C1 segment of cervical spinal cord (tissue), 14 donors: ENCODE data around the gene TROAP.

Source experiments
- DNase-seq, 14 donors: peaks; one replicate each; lab custom pipeline; 2025; lab: John Stamatoyannopoulos, UW

Gene TROAP

DNA sequence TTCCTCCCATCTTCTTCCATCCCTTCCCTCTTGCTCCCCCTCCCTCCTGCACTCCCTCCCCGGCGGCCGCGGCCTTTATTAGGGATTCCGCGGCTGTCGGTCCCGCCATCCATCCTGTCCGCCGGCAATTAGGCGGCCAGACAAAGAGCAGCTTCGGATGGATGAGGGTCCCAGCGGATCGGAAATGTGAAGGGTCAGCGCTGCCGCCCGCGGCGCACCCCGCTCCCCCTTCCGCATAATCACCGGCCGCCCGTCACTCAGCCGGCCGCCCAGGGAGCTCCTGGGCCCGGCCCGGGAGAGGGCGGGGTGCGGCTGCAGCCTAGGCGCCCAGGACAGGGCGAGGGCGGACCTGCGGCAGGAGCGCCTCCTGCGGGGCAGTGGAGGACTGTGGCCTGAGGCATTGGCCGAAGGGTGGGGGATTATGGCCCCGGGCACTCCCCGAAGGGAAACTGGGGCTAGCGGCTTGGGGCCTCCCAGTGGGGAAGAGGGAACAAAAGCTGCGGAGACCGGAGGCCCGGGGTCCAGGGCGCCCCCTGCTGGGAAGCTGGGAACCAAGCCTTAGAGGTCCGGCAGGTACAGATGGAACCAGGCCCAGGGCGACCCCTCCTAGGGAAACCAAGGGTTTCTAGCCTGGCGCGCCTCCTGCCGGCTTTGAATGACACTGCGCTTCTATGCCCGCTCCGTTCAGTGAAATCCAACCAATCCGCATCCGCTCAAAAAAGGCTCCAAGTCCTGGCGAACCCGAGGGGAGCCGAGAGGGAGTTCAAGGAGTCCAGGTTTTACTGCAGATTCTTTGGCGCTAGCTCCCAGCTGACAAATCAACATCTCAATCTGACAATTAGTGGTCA is 19.2 kb downstream of the TROAP start:
- peak in 11 of 14 donors; percentile 24 to 72 (median 50) for DNase-seq

DNA sequence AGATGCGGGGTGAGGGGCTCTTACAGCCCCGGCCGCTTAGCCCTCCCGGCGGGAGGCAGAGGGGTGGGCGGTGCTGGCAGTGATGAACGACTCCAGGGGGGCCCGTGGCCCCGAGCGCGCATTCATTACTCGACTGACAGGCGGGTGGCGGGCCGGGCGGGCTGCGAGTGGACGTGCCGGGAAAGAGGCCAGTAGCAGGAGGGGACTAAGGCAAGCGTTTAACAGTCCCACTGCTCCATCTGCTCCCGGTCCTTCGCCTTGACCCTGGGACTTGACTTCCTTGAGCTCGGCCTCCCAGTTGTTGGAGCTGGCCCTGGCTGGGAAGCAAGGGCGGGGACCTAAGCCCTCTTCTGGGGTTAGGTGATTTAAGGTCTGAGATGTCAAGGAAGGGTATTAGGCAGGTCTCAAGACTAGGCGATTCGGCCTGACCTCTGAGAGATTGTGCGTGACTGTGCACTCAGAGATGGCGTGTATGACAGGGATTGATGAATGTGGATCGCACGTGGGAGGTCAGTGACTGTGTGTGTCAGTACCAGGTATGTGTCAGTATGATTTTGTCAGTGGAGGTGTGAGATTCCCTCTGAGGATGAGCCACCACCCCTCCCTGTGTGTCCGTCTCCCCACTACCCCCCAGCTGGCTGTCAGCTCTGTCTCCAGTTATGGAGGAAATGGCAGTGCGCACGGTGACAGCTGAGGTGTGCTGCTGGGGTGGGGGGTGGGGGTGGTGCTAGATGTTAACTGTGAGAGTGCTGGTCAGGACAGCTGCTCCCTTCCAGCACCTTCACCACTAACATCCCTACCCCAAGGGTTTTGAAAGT is 20.1 kb downstream of the TROAP start:
- peak in 1 of 14 donors; percentile 43 for DNase-seq

DNA sequence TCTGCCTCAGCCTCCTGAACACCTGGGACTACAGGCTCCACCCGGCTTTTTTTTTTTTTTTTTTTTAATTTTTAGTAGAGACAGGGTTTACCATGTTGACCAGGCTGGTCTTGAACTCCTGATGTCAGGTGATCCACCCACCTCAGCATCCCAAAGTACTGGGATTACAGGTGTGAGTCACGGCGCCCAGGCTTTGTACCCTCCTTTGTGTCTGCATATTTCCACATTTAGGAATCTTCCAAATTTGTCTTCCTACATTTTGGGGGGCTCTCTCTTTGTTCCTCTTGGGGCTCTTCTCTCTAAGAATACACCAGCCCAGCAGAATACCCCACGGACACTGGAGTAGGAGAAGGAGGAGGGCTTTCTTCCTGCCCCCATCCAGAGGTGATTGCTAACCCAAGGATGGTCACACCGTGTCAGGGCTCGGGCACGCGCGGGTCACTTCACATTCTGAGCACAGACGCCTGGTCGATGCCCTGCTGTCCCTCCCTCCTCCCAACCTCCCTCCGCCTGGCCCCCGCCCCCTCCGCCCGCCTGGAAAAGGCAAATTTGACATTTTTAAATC is 21.5 kb downstream of the TROAP start:
- no peak for DNase-seq

- DNase-seq: peak in 2 of 14 donors; percentile 41 to 55
Observed at GRCh38 chr12:49345051-49345824, 22.2 kb downstream of the TROAP start.

DNA sequence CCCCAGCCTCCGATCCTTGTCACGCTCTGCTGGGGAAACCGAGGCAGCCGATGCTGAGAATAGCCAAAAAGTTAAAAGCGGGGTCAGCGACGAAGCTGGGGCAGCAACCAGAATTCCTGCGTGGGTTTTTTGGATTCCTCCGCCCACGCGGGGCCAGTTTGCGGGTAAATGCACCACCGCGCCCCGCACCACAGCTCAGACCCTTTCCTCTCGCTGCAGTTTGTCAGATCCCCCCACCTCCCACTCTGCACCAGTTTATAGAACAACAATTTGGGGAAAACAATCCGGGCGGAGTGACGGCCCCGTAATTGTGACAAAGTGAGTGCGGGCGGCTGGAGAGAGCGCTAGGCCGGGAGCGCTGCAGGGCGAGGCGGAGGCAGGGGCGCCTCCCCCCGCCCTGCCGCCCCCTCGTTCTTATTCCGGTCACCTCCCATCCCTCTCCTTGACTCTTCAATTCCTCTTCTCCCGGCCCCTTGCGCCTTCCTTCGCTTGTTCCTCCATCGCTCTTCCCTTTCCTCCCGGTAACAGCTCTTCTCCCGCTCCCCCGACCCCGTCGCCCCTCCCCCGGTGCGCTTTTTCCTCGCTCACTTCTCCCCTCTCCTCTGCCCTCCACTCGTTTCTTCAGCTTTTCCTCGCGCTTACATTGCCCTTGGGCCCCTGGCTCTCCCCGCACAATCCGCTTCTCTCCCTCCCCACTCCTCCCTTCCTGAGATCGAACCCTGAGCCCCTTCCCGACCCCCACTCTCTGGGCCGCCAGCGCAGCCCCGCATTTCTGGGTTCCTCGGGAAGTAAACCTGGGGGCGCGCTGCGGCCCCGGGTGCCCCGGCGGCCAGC is 23.0 kb downstream of the TROAP start:
- DNase-seq: no peak

GRCh38 chr12:49346659-49347310 is 23.7 kb downstream of the TROAP start, which contains the start of gene DNAJC22:
TSS of gene DNAJC22 (plus strand) at chr12:49346888. CDS start at chr12:49348873, 1,985 bp downstream.
- DNase-seq: no peak

- DNase-seq: peak in 13 of 14 donors; percentile 49 to 93 (median 82)
Observed at GRCh38 chr12:49347311-49348193, 24.5 kb downstream of the TROAP start.

DNA sequence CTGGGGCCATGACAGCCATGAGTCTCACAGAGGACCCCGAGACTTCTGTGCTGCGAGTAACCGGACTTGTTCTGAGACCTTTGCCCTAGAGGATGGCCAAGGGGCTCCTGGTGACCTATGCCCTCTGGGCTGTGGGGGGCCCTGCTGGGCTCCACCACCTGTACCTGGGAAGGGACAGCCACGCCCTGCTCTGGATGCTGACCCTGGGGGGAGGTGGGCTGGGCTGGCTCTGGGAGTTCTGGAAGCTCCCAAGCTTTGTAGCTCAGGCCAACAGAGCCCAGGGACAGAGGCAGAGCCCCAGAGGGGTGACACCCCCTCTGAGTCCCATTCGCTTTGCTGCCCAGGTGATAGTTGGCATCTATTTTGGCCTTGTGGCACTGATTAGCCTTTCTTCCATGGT is 25.7 kb downstream of the TROAP start:
- DNase-seq: no peak

DNA sequence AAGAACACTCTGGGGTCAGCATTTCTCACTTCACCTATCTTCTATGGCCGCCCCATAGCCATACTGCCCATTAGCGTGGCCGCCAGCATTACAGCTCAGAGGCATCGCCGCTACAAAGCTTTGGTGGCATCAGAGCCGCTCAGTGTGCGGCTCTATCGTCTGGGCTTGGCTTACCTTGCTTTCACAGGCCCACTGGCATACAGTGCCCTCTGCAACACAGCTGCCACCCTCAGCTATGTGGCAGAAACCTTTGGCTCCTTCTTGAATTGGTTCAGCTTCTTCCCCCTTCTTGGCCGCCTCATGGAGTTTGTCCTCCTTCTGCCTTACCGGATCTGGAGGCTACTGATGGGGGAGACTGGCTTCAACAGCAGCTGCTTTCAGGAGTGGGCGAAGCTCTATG is 26.2 kb downstream of the TROAP start:
- DNase-seq: no peak

DNA sequence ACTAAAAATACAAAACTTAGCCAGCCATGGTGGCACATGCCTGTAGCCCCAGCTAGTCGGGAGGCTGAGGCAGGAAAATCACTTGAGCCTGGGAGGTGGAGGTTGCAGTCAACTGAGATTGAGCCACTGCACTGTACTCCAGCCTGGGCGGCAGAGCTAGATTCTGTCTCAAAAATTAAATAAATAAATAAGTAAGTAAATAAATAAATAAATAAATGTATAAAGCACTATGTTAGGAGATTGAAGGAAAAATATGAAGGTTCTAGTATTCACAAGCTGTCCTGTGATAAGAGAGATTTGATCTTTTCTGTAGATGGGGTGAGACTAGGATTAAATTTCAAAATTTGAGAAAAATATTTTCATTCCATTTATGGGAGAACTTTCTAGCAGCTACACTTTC is 29.3 kb downstream of the TROAP start:
- DNase-seq: no peak

DNA sequence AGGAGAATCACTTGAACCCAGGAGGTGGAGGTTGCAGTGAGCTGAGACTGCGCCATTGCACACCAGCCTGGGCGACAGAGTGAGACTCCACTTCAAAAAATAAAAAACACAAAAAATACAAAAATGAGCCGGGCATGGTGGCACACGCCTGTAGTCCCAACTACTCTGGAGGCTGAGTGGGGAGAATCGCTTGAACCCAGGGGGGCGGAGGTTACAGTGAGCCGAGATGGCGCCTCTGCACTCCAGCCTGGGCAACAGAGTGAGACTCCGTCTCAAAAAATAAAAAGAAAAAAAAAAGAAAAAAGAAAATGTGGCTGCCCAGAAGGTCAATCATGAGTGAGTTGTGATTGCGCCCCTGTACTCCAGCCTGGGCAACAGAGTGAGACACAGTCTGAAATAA is 32.9 kb downstream of the TROAP start:
- DNase-seq: no peak

DNA sequence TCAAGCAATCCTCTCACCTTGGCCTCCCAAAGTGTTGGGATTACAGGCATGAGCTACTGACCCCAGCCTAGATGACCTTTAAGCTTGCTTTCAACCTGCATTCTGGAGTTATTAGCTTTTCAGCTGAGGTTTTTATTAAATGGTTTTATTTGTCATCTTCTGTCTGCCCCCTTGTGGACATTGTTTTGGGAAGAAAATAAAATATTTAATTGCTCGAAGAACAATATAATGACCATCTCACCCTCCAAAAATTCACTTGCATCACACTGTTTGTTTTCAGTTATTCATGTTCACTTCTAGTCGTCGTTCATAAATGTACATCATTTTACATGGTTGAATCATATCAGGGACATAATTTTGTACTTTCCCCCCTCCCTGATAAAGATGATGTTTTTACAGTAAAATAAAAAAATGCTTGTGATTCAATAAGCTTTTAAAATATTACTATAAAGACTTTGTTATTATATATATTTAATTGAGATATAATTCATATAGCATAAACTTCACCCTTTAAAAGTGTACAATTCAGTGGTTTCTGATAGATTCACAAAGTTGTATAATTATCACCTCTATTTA is 34.1 kb downstream of the TROAP start:
- DNase-seq: no peak

- peak in 5 of 14 donors; percentile 20 to 35 (median 28) for DNase-seq
Observed at GRCh38 chr12:49358483-49359141, 35.6 kb downstream of the TROAP start.

GRCh38 chr12:49359671-49360070 is 36.6 kb downstream of the TROAP start:
- no peak for DNase-seq

DNA sequence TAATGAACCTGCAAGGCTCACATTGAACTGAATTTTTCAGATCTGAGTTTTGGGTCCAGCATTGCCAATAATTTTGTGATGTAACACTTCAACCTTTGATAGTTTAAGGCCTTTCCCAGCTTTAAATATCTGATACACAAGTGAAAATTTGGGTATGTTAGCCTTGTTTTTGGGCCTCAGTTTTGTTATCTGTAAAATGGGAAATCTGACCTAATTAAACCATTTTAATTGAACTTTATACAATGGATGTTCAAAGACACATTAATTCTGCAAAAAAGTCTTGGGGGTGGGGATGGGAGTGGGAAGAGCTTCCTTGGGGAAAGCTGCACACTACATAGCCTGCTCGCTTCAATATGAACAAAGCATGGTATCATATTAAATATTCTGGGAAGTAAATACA is 39.0 kb downstream of the TROAP start:
- DNase-seq: no peak

GRCh38 chr12:49364989-49365388 is 41.9 kb downstream of the TROAP start:
- no peak for DNase-seq

DNA sequence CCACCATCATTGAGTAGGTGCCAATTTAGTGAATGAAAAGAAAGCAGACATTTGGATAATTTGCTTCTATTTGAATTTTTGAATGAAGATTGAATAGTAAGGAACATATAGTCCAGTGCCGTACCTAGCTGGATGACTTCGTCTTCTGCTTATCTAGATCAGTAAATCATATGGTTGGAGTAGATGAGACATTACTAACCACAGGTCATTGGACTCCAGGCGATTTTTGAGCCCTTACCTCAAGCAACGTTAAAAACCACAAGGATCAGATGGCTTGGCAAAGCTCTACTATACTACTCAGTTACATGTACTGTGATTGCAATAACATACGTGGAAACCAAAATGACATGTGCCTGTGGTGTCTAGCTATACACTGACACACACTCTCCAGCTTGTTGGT is 42.5 kb downstream of the TROAP start:
- no peak for DNase-seq

DNA sequence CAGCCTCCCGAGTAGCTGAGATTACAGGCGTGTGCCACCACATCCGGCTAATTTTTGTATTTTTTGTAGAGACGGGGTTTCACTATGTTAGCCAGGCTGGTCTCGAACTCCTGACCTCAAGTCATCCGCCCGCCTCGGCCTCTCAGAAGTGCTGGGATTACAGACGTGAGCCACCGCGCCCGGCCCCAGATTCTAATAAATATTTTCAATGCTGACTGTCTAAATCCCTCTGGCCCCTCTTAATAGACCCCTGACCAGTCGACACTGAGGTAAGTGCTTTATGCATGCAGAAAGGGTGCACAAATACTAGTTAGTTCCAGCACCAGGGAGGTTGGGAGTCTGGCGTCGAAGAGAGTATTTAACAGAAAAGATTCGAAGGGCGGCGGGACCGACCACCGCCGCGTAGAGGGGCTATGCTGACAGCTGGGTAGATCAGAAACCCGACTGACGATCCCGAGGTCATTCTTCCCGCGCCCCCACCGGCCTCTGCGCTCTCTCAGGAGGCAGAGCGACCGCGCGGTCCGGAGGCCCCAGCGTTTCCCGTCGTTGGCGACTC is 43.1 kb downstream of the TROAP start:
- peak in 1 of 14 donors; percentile 61 for DNase-seq
